ENCODE measurements around the gene POLR1A.

Gene POLR1A

GRCh38 chr2:86105252-86105968 is at the start of gene POLR1A:
Gene POLR1A, minus strand, starts transcription at chr2:86105886. Its CDS starts 110 bp downstream, at chr2:86105776.
- DNase-seq (ENCODE audit: low read depth): peak; percentile 45

- no peak for DNase-seq (ENCODE audit: low read depth)
Measured at GRCh38 chr2:86150502-86150901, 44.8 kb upstream of the POLR1A start.

GRCh38 chr2:86147793-86148192 is 42.1 kb upstream of the POLR1A start:
- no peak for DNase-seq (ENCODE audit: low read depth)

GRCh38 chr2:86143926-86144685 is 38.4 kb upstream of the POLR1A start:
- DNase-seq (ENCODE audit: low read depth): no peak

- DNase-seq (ENCODE audit: low read depth): no peak
Measured at GRCh38 chr2:86143307-86143706, 37.6 kb upstream of the POLR1A start.

- no peak for DNase-seq (ENCODE audit: low read depth)
Measured at GRCh38 chr2:86142436-86143257, 37.0 kb upstream of the POLR1A start.

GRCh38 chr2:86140969-86141392 is 35.3 kb upstream of the POLR1A start:
- DNase-seq (ENCODE audit: low read depth): no peak

GRCh38 chr2:86139981-86140380 is 34.3 kb upstream of the POLR1A start:
- no peak for DNase-seq (ENCODE audit: low read depth)

GRCh38 chr2:86138736-86139625 is 33.3 kb upstream of the POLR1A start:
- DNase-seq (ENCODE audit: low read depth): no peak

- no peak for DNase-seq (ENCODE audit: low read depth)
Measured at GRCh38 chr2:86136141-86136540, 30.5 kb upstream of the POLR1A start.

- no peak for DNase-seq (ENCODE audit: low read depth)
Measured at GRCh38 chr2:86135653-86136052, 30.0 kb upstream of the POLR1A start.

- no peak for DNase-seq (ENCODE audit: low read depth)
Measured at GRCh38 chr2:86134709-86135108, 29.0 kb upstream of the POLR1A start.

- no peak for DNase-seq (ENCODE audit: low read depth)
Measured at GRCh38 chr2:86124683-86125082, 19.0 kb upstream of the POLR1A start.

GRCh38 chr2:86123328-86123925 is 17.7 kb upstream of the POLR1A start:
- no peak for DNase-seq (ENCODE audit: low read depth)

GRCh38 chr2:86118130-86118529 is 12.4 kb upstream of the POLR1A start:
- no peak for DNase-seq (ENCODE audit: low read depth)

GRCh38 chr2:86107031-86107430 is 1.3 kb upstream of the POLR1A start:
- no peak for DNase-seq (ENCODE audit: low read depth)

GRCh38 chr2:86105969-86106945 is 571 bp upstream of the POLR1A start, which contains the start of gene PTCD3:
Gene PTCD3, plus strand, starts transcription at chr2:86106235. Its CDS starts 13 bp downstream, at chr2:86106248.
- DNase-seq (ENCODE audit: low read depth): peak; percentile 88

GRCh38 chr2:86102157-86102556 is 3.5 kb downstream of the POLR1A start:
- DNase-seq (ENCODE audit: low read depth): no peak

GRCh38 chr2:86097913-86098312 is 7.8 kb downstream of the POLR1A start:
- no peak for DNase-seq (ENCODE audit: low read depth)

Data from stimulated activated CD8-positive, alpha-beta memory T cell treated with anti-CD3 and anti-CD28 coated beads, Interleukin-7, amount 100 ng/mL, for 24 hours (primary cell).